ENCODE measurements around the gene PSME3.
A peak's percentile ranks its signal among the peaks of the same experiment; 100 is the strongest.

PSME3 gene

DNA sequence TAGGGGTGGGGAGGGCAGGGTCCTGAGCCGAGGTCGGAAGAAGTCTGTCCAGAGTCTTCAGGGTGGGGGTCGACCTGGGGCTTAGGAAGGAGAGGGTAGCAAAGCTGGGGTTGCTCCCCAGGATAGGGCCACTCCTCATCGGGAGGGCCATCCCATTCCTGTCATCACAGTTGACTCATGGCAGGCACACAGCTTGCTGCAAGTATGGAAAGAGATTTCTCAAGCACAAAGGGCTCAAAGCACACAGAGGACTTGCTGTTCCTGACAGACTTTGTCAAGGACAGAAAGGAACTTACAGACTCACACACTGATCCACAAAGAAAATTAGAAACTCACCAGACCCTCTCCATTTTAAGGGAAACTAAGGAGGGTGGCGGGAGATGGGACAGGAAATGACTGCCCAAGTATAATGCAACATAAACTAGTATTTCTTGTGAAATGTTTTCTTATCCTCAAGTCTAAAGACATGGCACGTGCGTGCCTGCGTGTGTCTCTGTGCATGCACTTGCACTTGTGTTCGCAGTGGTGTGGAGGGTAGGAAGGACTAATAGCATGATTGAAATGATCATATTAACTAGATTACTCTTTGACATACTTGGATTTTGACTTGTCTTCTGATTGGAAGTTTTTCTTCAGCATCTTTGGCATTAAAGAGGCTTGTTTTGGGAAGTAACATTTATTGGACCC, 13.5 kb downstream of the PSME3 start:
- no peak overlapping the region for H3K27ac ChIP-seq (ENCODE audit: extremely low read depth, low read depth, low read length)
- ChIA-PET CTCF (interaction anchor here (0.6 to 5.4 kb wide), 4 partner anchors 72 to 269 kb away, joined by 3 to 81 read pairs (median 28); partner anchors contain the start of gene PSMC3IP), POLR2A (interaction anchor here (0.7 to 4.7 kb wide), 7 partner anchors 13 to 152 kb away, joined by 3 to 25 read pairs (median 5); partner anchors contain the start of genes BECN1, PSME3, RPL27 and VPS25)
- TF ChIP-seq ZNF155 (tag by site-specific recombination; IDR thresholded peaks at IDR 0.05) = no peak
- peak; percentile 38; the same call in 1 of the 2 replicates for TF ChIP-seq ZIC2 (tag by site-specific recombination; IDR thresholded peaks at IDR 0.05)
- no peaks in the 10 kb centered on the region for H3K4me1 ChIP-seq (ENCODE audit: control insufficient read depth, insufficient read depth, low read length)
- H3K36me3 ChIP-seq (ENCODE audit: control insufficient read depth in 2 of 2, insufficient read depth in 1 of 2, low read length in 2 of 2) = peaks cover 1 to 44% of the 10 kb centered on the region in 2 experiments; a peak in 2 of 3 replicates
- no peaks in the 10 kb centered on the region for H3K9me3 ChIP-seq (ENCODE audit: control insufficient read depth, insufficient read depth, low read depth, low read length)
- no peak overlapping the region for H3K4me3 ChIP-seq (ENCODE audit: low read depth, low read length)

DNA sequence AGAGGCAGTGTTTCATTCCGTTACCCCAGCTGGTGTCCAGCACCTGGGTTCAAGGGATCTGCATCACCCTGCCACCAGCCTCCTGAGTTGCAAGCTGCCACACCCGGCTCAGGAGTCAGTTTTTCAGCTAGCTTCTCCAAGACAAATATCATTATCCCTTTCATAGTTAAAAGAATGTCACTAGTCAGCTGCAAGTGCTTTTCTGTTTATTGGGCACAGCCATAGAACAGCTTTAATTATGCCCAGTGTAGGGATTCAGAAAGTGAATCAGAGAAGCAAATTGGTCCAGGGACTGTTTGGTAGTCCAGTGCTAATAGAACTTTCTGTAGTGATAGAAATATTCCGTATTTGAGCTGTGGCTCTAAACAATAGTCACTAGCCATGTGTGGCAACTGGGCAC, 14.9 kb downstream of the PSME3 start:
- ChIA-PET CTCF (interaction anchor here (0.5 to 1.4 kb wide), 8 partner anchors 81 to 546 kb away, joined by 3 to 8 read pairs (median 3); partner anchors contain the start of genes PSMC3IP and RPL27), POLR2A (interaction anchor here (0.5 to 2.0 kb wide), 11 partner anchors 9 to 553 kb away, joined by 3 to 7 read pairs (median 4); partner anchors contain the start of genes BECN1, PSME3, RPL27 and TUBG1)
- no peaks in the 10 kb centered on the region for H3K4me1 ChIP-seq (ENCODE audit: control insufficient read depth, insufficient read depth, low read length)
- H3K4me3 ChIP-seq (ENCODE audit: low read depth, low read length) = no peak overlapping the region
- no peak overlapping the region for H3K27ac ChIP-seq (ENCODE audit: extremely low read depth, low read depth, low read length)
- peaks cover 0 to 31% of the 10 kb centered on the region in 2 experiments; a peak in 1 of 3 replicates for H3K36me3 ChIP-seq (ENCODE audit: control insufficient read depth in 2 of 2, insufficient read depth in 1 of 2, low read length in 2 of 2)
- H3K9me3 ChIP-seq (ENCODE audit: control insufficient read depth, insufficient read depth, low read depth, low read length) = no peaks in the 10 kb centered on the region
- no peak for TF ChIP-seq ZBTB7A (tag by site-specific recombination; IDR thresholded peaks at IDR 0.05; ENCODE audit: low read depth)
- no peak for TF ChIP-seq ZNF555 (tag by site-specific recombination; conservative IDR thresholded peaks at IDR 0.05)
- TF ChIP-seq ZNF292 (tag by site-specific recombination; IDR thresholded peaks at IDR 0.05; ENCODE audit: borderline replicate concordance, low read depth) = no peak
- TF ChIP-seq ZNF311 (tag by site-specific recombination; IDR thresholded peaks at IDR 0.05; ENCODE audit: borderline replicate concordance) = no peak
- no peak for TF ChIP-seq HOXA7 (CRISPR knock-in tag; IDR thresholded peaks at IDR 0.05; ENCODE audit: borderline replicate concordance)
- no peak for TF ChIP-seq ZNF777 (tag by site-specific recombination; IDR thresholded peaks at IDR 0.05; ENCODE audit: borderline replicate concordance)
- TF ChIP-seq ZNF791 (tag by site-specific recombination; IDR thresholded peaks at IDR 0.05) = no peak
- no peak for TF ChIP-seq ZNF624 (tag by site-specific recombination; IDR thresholded peaks at IDR 0.05)
- no peak for TF ChIP-seq ZNF677 (tag by site-specific recombination; IDR thresholded peaks at IDR 0.05)
- TF ChIP-seq ZNF654 (tag by site-specific recombination; IDR thresholded peaks at IDR 0.05; ENCODE audit: low read depth) = no peak
- TF ChIP-seq, protein P1, sequence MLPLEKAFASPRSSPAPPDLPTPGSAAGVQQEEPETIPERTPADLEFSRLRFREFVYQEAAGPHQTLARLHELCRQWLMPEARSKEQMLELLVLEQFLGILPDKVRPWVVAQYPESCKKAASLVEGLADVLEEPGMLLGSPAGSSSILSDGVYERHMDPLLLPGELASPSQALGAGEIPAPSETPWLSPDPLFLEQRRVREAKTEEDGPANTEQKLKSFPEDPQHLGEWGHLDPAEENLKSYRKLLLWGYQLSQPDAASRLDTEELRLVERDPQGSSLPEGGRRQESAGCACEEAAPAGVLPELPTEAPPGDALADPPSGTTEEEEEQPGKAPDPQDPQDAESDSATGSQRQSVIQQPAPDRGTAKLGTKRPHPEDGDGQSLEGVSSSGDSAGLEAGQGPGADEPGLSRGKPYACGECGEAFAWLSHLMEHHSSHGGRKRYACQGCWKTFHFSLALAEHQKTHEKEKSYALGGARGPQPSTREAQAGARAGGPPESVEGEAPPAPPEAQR (tag by site-specific recombination; IDR thresholded peaks at IDR 0.05) = no peak
- TF ChIP-seq ZNF140 (tag by site-specific recombination; IDR thresholded peaks at IDR 0.05) = no peak
- TF ChIP-seq YY2 (tag by site-specific recombination; IDR thresholded peaks at IDR 0.05) = no peak
- TF ChIP-seq ZNF169 (tag by site-specific recombination; IDR thresholded peaks at IDR 0.05) = no peak
- TF ChIP-seq ZFP3 (tag by site-specific recombination; IDR thresholded peaks at IDR 0.05; ENCODE audit: low read depth) = no peak
- TF ChIP-seq ZNF19 (tag by site-specific recombination; IDR thresholded peaks at IDR 0.05; ENCODE audit: low read depth) = no peak
- TF ChIP-seq ZFP37 (tag by site-specific recombination; IDR thresholded peaks at IDR 0.05) = no peak
- TF ChIP-seq ZNF239 (tag by site-specific recombination; IDR thresholded peaks at IDR 0.05) = no peak
- TF ChIP-seq ZNF670 (tag by site-specific recombination; IDR thresholded peaks at IDR 0.05; ENCODE audit: low read depth) = no peak
- no peak for TF ChIP-seq ZNF174 (tag by site-specific recombination; IDR thresholded peaks at IDR 0.05)
